ENCODE measurements around the gene TENM4.

TENM4 gene

GRCh38 chr11:79110321-79110720 lies 330.5 kb downstream of the TENM4 start:
- Histone ChIP-seq H3K9me3 (ENCODE audit: control insufficient read depth in 1 of 2, low read length in 2 of 2) (no peaks in the 10 kb centered on the region), H3K4me3 (ENCODE audit: low read depth in 1 of 2, low read length in 2 of 2) (no peak overlapping the region), H3K27me3 (ENCODE audit: control insufficient read depth in 1 of 2, insufficient read depth in 2 of 2, low read length in 2 of 2) (no peaks in the 10 kb centered on the region), H3K4me1 (ENCODE audit: control insufficient read depth in 1 of 2, insufficient read depth in 2 of 2, low read length in 2 of 2) (no peaks in the 10 kb centered on the region), H3K36me3 (ENCODE audit: control insufficient read depth in 1 of 2, insufficient read depth in 2 of 2, low read length in 2 of 2) (no peaks in the 10 kb centered on the region), H3K9ac (ENCODE audit: low read depth in 1 of 2, low read length in 2 of 2) (no peak overlapping the region), H3K27ac (ENCODE audit: low read depth, low read length) (no peak overlapping the region)

DNA sequence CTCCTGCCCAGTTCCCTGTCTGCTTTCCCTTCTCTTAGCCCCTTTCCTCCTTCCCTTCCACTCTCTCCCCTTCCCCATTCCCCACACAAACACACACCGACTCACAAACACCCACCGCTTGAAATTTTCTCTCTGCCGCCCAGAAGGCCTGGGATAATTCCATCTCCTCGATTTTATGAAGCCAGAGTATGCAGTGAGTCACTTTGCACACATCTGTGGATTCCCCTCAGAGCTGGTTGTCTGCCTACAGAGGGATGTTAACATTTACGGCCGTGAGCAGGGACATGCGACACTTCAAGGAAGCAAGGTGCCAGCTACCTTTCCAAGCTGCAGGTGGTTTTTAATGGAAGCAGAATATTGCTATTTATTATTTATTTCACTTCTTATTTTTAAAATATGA lies 332.0 kb downstream of the TENM4 start:
- H3K4me3 ChIP-seq (ENCODE audit: low read depth in 1 of 2, low read length in 2 of 2) = no peak overlapping the region

GRCh38 chr11:79102840-79103239 lies 338.0 kb downstream of the TENM4 start:
- Histone ChIP-seq H3K9ac (ENCODE audit: low read depth in 1 of 2, low read length in 2 of 2) (no peak overlapping the region), H3K27me3 (ENCODE audit: control insufficient read depth in 1 of 2, insufficient read depth in 2 of 2, low read length in 2 of 2) (no peaks in the 10 kb centered on the region), H3K4me1 (ENCODE audit: control insufficient read depth in 1 of 2, insufficient read depth in 2 of 2, low read length in 2 of 2) (no peaks in the 10 kb centered on the region), H3K27ac (ENCODE audit: low read depth, low read length) (no peak overlapping the region), H3K4me3 (ENCODE audit: low read depth in 1 of 2, low read length in 2 of 2) (no peak overlapping the region), H3K36me3 (ENCODE audit: control insufficient read depth in 1 of 2, insufficient read depth in 2 of 2, low read length in 2 of 2) (no peaks in the 10 kb centered on the region), H3K9me3 (ENCODE audit: control insufficient read depth in 1 of 2, low read length in 2 of 2) (no peaks in the 10 kb centered on the region)

More for the DNA sequence above, 332.0 kb downstream of the TENM4 start:
- Histone ChIP-seq H3K9me3 (ENCODE audit: control insufficient read depth in 1 of 2, low read length in 2 of 2) (no peaks in the 10 kb centered on the region), H3K27ac (ENCODE audit: low read depth, low read length) (no peak overlapping the region), H3K9ac (ENCODE audit: low read depth in 1 of 2, low read length in 2 of 2) (no peak overlapping the region), H3K27me3 (ENCODE audit: control insufficient read depth in 1 of 2, insufficient read depth in 2 of 2, low read length in 2 of 2) (no peaks in the 10 kb centered on the region), H3K36me3 (ENCODE audit: control insufficient read depth in 1 of 2, insufficient read depth in 2 of 2, low read length in 2 of 2) (no peaks in the 10 kb centered on the region), H3K4me1 (ENCODE audit: control insufficient read depth in 1 of 2, insufficient read depth in 2 of 2, low read length in 2 of 2) (no peaks in the 10 kb centered on the region)

GRCh38 chr11:79101656-79102055 lies 339.2 kb downstream of the TENM4 start:
- H3K9me3 ChIP-seq (ENCODE audit: control insufficient read depth in 1 of 2, low read length in 2 of 2) = no peaks in the 10 kb centered on the region
- no peak overlapping the region for H3K27ac ChIP-seq (ENCODE audit: low read depth, low read length)
- no peaks in the 10 kb centered on the region for H3K27me3 ChIP-seq (ENCODE audit: control insufficient read depth in 1 of 2, insufficient read depth in 2 of 2, low read length in 2 of 2)
- no peaks in the 10 kb centered on the region for H3K4me1 ChIP-seq (ENCODE audit: control insufficient read depth in 1 of 2, insufficient read depth in 2 of 2, low read length in 2 of 2)
- H3K9ac ChIP-seq (ENCODE audit: low read depth in 1 of 2, low read length in 2 of 2) = no peak overlapping the region
- H3K4me3 ChIP-seq (ENCODE audit: low read depth in 1 of 2, low read length in 2 of 2) = no peak overlapping the region
- no peaks in the 10 kb centered on the region for H3K36me3 ChIP-seq (ENCODE audit: control insufficient read depth in 1 of 2, insufficient read depth in 2 of 2, low read length in 2 of 2)

DNA sequence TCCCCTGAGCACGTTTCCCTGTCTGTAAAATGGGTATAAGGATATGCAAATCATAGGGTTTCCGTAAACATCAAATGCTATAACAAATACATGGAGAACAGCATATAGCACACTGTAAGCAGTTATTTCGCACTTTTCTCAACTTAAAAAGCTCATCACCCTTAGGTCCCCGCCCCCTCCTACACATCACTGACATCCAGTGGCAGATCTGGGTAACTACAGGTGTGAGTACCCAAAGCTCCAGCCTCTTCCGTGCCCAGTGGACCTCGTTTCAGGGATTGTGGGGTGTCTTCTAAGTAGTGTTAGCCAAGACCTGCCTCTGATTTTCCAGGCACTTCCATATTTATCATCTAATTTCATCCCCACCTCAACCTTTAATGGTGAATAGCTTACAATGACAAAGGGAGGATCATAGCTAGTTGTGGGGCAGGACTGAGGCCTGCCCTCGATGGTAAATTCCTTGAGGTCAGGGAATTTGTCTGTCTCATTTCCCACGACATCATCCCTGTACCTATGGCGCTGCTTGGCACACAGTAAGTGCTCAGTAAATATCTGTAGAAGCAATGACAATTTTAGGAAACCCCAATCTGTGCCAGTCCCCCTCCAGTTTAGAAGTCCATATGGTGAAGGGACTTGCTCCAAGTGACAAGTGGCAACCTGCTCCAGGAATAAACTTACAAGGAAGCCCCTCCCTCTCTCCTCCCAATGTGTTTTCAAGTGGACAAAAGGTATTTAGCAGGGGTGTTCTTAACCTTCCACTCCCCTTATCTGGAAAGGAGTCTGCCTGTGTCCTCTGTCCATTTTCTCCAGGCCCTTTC lies 340.5 kb downstream of the TENM4 start:
- H3K9me3 ChIP-seq (ENCODE audit: control insufficient read depth in 1 of 2, low read length in 2 of 2) = no peaks in the 10 kb centered on the region
- no peaks in the 10 kb centered on the region for H3K4me1 ChIP-seq (ENCODE audit: control insufficient read depth in 1 of 2, insufficient read depth in 2 of 2, low read length in 2 of 2)
- no peaks in the 10 kb centered on the region for H3K27me3 ChIP-seq (ENCODE audit: control insufficient read depth in 1 of 2, insufficient read depth in 2 of 2, low read length in 2 of 2)

GRCh38 chr11:79098146-79098545 lies 342.7 kb downstream of the TENM4 start:
- Histone ChIP-seq H3K9ac (ENCODE audit: low read depth in 1 of 2, low read length in 2 of 2) (no peak overlapping the region), H3K36me3 (ENCODE audit: control insufficient read depth in 1 of 2, insufficient read depth in 2 of 2, low read length in 2 of 2) (no peaks in the 10 kb centered on the region), H3K9me3 (ENCODE audit: control insufficient read depth in 1 of 2, low read length in 2 of 2) (no peaks in the 10 kb centered on the region), H3K27ac (ENCODE audit: low read depth, low read length) (no peak overlapping the region), H3K4me3 (ENCODE audit: low read depth in 1 of 2, low read length in 2 of 2) (no peak overlapping the region), H3K27me3 (ENCODE audit: control insufficient read depth in 1 of 2, insufficient read depth in 2 of 2, low read length in 2 of 2) (no peaks in the 10 kb centered on the region), H3K4me1 (ENCODE audit: control insufficient read depth in 1 of 2, insufficient read depth in 2 of 2, low read length in 2 of 2) (no peaks in the 10 kb centered on the region)

More for the DNA sequence above, 340.5 kb downstream of the TENM4 start:
- no peaks in the 10 kb centered on the region for H3K36me3 ChIP-seq (ENCODE audit: control insufficient read depth in 1 of 2, insufficient read depth in 2 of 2, low read length in 2 of 2)
- H3K27ac ChIP-seq (ENCODE audit: low read depth, low read length) = no peak overlapping the region
- H3K9ac ChIP-seq (ENCODE audit: low read depth in 1 of 2, low read length in 2 of 2) = no peak overlapping the region
- H3K4me3 ChIP-seq (ENCODE audit: low read depth in 1 of 2, low read length in 2 of 2) = no peak overlapping the region

- no peaks in the 10 kb centered on the region for H3K36me3 ChIP-seq (ENCODE audit: control insufficient read depth in 1 of 2, insufficient read depth in 2 of 2, low read length in 2 of 2)
- H3K4me1 ChIP-seq (ENCODE audit: control insufficient read depth in 1 of 2, insufficient read depth in 2 of 2, low read length in 2 of 2) = no peaks in the 10 kb centered on the region
- no peak overlapping the region for H3K4me3 ChIP-seq (ENCODE audit: low read depth in 1 of 2, low read length in 2 of 2)
- H3K27me3 ChIP-seq (ENCODE audit: control insufficient read depth in 1 of 2, insufficient read depth in 2 of 2, low read length in 2 of 2) = no peaks in the 10 kb centered on the region
- H3K27ac ChIP-seq (ENCODE audit: low read depth, low read length) = no peak overlapping the region
- no peak overlapping the region for H3K9ac ChIP-seq (ENCODE audit: low read depth in 1 of 2, low read length in 2 of 2)
- no peaks in the 10 kb centered on the region for H3K9me3 ChIP-seq (ENCODE audit: control insufficient read depth in 1 of 2, low read length in 2 of 2)
These were observed 343.5 kb downstream of the TENM4 start for GRCh38 chr11:79097246-79097875.

GRCh38 chr11:79095424-79095823 lies 345.4 kb downstream of the TENM4 start:
- no peaks in the 10 kb centered on the region for H3K4me1 ChIP-seq (ENCODE audit: control insufficient read depth in 1 of 2, insufficient read depth in 2 of 2, low read length in 2 of 2)
- no peak overlapping the region for H3K9ac ChIP-seq (ENCODE audit: low read depth in 1 of 2, low read length in 2 of 2)
- no peak overlapping the region for H3K27ac ChIP-seq (ENCODE audit: low read depth, low read length)
- H3K27me3 ChIP-seq (ENCODE audit: control insufficient read depth in 1 of 2, insufficient read depth in 2 of 2, low read length in 2 of 2) = no peaks in the 10 kb centered on the region
- H3K4me3 ChIP-seq (ENCODE audit: low read depth in 1 of 2, low read length in 2 of 2) = no peak overlapping the region
- no peaks in the 10 kb centered on the region for H3K36me3 ChIP-seq (ENCODE audit: control insufficient read depth in 1 of 2, insufficient read depth in 2 of 2, low read length in 2 of 2)
- no peaks in the 10 kb centered on the region for H3K9me3 ChIP-seq (ENCODE audit: control insufficient read depth in 1 of 2, low read length in 2 of 2)

DNA sequence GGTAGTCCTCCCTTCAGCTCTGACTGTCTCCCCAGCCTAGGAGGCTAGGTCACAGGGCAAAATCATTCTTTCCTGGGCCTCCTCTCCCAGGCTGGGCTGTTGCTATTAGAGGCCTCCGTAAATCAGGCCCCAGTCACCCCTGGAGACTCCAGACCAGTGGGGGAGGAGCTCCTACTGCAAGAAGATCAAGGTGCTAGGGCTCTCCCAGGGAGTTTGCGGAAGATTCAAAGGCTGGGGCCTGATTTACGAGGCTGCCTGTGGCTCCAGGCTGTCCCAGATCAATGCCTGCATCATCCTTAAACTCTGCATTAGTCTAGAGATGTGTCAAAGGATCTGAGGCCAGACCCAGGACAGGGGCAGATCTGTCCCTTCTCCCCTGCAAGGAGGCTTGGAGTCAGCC lies 346.2 kb downstream of the TENM4 start:
- H3K9me3 ChIP-seq (ENCODE audit: control insufficient read depth in 1 of 2, low read length in 2 of 2) = no peaks in the 10 kb centered on the region
- H3K36me3 ChIP-seq (ENCODE audit: control insufficient read depth in 1 of 2, insufficient read depth in 2 of 2, low read length in 2 of 2) = no peaks in the 10 kb centered on the region
- H3K4me3 ChIP-seq (ENCODE audit: low read depth in 1 of 2, low read length in 2 of 2) = no peak overlapping the region
- no peak overlapping the region for H3K27ac ChIP-seq (ENCODE audit: low read depth, low read length)
- H3K27me3 ChIP-seq (ENCODE audit: control insufficient read depth in 1 of 2, insufficient read depth in 2 of 2, low read length in 2 of 2) = no peaks in the 10 kb centered on the region
- no peaks in the 10 kb centered on the region for H3K4me1 ChIP-seq (ENCODE audit: control insufficient read depth in 1 of 2, insufficient read depth in 2 of 2, low read length in 2 of 2)
- no peak overlapping the region for H3K9ac ChIP-seq (ENCODE audit: low read depth in 1 of 2, low read length in 2 of 2)

DNA sequence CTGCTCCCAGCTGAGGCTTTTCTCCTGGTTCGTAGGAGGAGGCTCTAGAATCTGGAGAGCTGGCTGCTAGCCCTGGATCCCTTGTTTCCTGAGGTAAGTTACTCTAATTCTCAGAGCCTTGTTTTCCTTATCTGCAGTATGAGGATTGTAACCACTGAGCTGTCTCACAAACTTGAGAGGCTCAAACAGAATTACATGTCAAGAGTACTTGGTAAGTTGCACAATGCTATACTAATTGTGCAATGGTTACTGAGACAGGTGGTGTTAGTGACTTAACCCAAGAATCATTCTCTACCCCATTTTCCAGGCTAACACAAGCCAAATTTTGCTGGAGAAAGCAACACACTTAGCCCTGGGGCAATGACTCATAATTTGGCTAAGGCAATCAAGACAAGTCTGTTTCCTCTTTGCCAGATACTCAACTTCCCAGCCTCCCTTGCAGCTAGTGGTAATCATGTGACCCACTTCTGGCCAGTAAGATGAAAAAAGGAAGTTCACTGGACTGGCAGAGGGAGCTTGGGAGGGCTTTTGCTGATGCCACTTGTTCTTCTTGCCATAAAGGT lies 348.0 kb downstream of the TENM4 start:
- no peaks in the 10 kb centered on the region for H3K9me3 ChIP-seq (ENCODE audit: control insufficient read depth in 1 of 2, low read length in 2 of 2)
- H3K4me3 ChIP-seq (ENCODE audit: low read depth in 1 of 2, low read length in 2 of 2) = no peak overlapping the region
- H3K27ac ChIP-seq (ENCODE audit: low read depth, low read length) = no peak overlapping the region
- no peak overlapping the region for H3K9ac ChIP-seq (ENCODE audit: low read depth in 1 of 2, low read length in 2 of 2)
- H3K27me3 ChIP-seq (ENCODE audit: control insufficient read depth in 1 of 2, insufficient read depth in 2 of 2, low read length in 2 of 2) = no peaks in the 10 kb centered on the region
- H3K4me1 ChIP-seq (ENCODE audit: control insufficient read depth in 1 of 2, insufficient read depth in 2 of 2, low read length in 2 of 2) = no peaks in the 10 kb centered on the region
- no peaks in the 10 kb centered on the region for H3K36me3 ChIP-seq (ENCODE audit: control insufficient read depth in 1 of 2, insufficient read depth in 2 of 2, low read length in 2 of 2)

All from duodenal mucosa (tissue), 2 donors.